ENCODE data around the gene PTCD2.

DNA sequence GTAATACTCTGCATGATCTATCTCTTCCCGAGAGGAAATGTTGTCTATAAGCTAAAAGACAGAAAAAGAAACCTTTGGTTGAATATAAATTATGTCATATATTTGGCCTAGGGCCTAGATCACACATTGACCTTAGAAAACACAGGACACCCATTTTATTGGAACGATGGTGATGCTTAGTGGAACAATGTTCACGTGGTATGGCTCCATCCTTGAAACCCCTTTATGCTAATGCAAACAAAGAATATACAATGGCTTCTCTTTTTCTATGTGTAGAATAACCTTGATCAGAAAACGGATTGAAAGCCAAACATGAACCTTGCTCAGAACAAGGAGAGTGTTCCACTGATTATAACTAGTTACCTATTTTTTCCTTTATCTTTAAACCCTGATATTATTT, 24.6 kb upstream of the PTCD2 start:
- TF ChIP-seq KAT7 (CRISPR knock-in tag; IDR thresholded peaks at IDR 0.05; ENCODE audit: borderline replicate concordance) (no peak), KLF1 (tag; IDR thresholded peaks at IDR 0.05) (no peak), ZFP36 (IDR thresholded peaks at IDR 0.05; ENCODE audit: low read depth, low read length, partially characterized antibody) (no peak), PHF20 (IDR thresholded peaks at IDR 0.05; ENCODE audit: partially characterized antibody) (no peak), CREB3L1 (IDR thresholded peaks at IDR 0.05; ENCODE audit: borderline replicate concordance, low read depth) (no peak), GATA2 (CRISPR knock-in tag; IDR thresholded peaks at IDR 0.05) (no peak), TAF15 (IDR thresholded peaks at IDR 0.05; ENCODE audit: low read depth, low read length) (no peak), PCBP2 (IDR thresholded peaks at IDR 0.05; ENCODE audit: low read depth, low read length, poor library complexity, severe bottlenecking) (no peak), HNRNPUL1 (IDR thresholded peaks at IDR 0.05; ENCODE audit: low read length) (no peak), CBX3 (IDR thresholded peaks at IDR 0.05; ENCODE audit: borderline replicate concordance in 1 of 2, low read length in 2 of 2) (no peak), RAD21 (CRISPR knock-in tag; conservative IDR thresholded peaks at IDR 0.05 in 1 of 2, IDR thresholded peaks at IDR 0.05 in 1 of 2) (no peak), HSF4 (CRISPR knock-in tag; IDR thresholded peaks at IDR 0.05; ENCODE audit: borderline replicate concordance) (no peak), BACH1 (tag; IDR thresholded peaks at IDR 0.05) (no peak), ZNF561 (CRISPR knock-in tag; conservative IDR thresholded peaks at IDR 0.05) (no peak)
